NT2/D1 (cell line): Measurements from ENCODE around the gene BATF.

ENCODE experiments used
- SUZ12 ChIP-seq: IDR thresholded peaks from 2 replicates; pipeline ENCODE4 v1.6.1; 2011; ENCODE audit not compliant: insufficient read length, insufficient read depth; ENCODE audit errors: extremely low read depth
- YY1 ChIP-seq: IDR thresholded peaks from 2 replicates; pipeline ENCODE4 v1.6.1; 2011; ENCODE audit not compliant: insufficient read length, insufficient read depth
- ZNF274 ChIP-seq: IDR thresholded peaks from 2 replicates; pipeline ENCODE4 v1.6.1; 2011; ENCODE audit warnings: mild to moderate bottlenecking, low read depth, low read length

DNA sequence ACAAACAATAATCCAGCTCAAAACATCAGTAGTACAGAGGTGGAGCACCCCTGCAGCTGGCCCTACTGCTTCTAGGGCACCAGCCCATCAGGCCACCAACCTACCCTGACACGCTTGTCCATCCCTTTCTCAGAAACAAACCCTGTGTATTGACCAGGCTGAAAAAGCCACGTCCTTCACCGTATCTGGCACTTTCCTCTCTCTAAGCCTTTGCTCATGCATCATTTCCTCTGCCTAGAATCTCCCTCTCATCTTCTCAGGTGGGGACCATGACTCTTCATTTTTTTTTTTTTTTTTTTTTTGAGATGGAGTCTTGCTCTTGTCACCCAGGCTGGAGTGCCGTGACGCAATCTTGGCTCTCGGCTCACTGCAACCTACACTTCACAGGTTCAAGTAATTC lies 30.9 kb downstream of the BATF start:
- TF ChIP-seq ZNF274 (no peak), YY1 (no peak), SUZ12 (no peak)
